ENCODE measurements around the gene NEUROD2.

The NEUROD2 gene

DNA sequence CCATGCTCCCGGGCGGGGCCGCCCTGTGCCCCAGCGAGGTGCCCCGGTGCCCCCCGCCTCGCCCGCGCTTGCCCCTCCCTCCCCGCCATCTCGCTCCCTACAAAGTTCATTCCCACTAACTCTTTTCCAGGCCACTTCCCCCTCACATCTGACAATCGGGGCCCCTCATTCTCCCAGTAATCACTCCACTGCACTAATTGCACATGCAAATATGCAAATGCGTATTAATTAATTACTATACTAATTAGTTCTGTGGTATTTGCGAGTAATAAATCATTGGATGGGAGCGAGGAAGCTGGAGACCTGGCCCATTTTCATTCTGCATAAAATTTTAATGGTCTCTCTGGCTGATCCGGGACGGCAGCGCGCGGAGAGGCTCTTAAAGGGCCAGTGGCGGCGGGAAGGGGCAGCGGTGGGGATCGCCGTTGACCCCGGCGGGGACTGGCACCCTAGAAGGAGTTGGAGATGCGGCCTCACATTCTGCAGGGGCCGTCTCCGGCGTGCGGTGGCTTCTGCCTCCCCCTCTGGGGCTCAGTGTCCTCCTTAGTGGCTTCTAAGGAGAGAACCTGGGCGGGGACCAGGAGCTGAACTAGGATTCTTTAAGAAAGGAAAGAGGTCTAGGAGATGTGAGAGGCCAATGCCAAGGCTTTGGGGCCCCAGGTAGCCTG, 10.7 kb upstream of the NEUROD2 start:
- no peak for FAIRE-seq

GRCh38 chr17:39617446-39618245, 9.9 kb upstream of the NEUROD2 start:
- FAIRE-seq: no peak

DNA sequence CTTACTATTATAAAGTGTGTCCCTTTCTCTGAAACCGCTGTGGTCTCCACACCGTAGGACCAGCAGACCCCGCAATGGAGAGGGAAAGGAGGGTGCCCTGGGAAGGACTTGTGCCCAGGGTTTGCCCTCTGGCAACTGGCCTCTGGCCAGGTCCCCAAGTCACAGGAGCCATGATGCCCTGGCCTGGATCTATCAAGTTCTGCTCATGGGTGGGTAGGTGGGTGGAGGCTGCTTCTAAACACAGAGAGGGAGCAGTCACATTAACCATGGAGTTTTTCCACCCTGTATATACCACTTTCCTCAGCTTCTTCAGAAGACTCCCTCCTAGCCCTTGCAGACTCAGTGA, 9.4 kb upstream of the NEUROD2 start:
- no peak for FAIRE-seq

GRCh38 chr17:39615434-39615833, 7.7 kb upstream of the NEUROD2 start:
- no peak for FAIRE-seq

DNA sequence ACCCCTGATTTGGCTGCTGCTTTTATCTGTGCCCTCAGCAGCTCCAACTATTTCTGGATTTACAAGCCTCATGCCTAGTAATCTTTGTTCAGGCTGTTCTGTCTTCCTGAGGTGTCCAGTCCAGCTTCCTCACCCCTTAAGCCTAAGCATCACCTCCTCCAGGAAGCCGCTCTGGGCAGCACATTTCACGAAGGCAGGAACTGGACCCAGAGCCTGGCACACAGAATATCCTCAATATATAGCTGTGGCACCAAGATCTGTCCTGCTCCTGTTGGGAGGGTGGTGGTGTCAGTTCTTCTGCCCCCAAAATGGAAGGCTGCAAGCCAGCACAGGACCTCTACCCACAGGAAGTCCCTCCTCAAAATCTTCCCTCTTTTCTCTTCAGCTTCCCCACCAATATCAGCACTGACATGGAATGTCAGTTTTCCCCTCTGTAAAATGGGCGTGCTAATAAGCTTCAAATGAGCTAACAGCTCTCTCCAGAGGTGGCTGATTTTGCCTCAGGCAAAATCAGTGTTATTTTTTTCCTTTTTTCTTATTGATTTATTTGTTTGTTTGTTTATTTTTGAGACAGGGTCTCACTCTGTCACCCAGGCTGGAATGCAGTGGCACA, 6.9 kb upstream of the NEUROD2 start:
- FAIRE-seq: no peak

DNA sequence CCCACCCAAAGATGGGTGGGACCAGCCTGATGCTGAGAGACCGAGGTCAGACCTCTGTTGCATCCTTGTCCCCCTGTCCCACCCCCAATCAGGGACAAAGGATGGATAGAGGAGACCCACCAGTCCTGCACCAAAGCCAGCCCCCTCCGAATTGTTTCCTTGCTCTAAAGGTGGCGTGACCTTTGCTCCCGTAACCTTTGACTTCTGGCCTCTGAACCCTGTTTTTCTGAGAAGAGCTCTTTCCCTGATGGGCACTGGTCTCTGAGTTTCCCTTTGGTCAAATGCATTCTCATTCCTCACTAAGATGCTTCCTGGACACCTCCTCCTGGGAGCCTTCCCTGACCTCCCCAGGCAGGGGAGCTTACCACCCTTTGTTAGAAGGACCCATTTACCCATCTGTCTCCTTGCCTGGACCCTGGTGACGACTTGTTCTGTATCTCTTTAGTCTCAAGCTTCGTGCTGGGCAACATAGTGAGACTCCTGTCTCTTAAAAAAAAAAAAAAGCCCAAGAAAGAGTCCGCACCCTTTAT, 5.3 kb upstream of the NEUROD2 start:
- FAIRE-seq: no peak

GRCh38 chr17:39612291-39612894, 4.7 kb upstream of the NEUROD2 start:
- no peak for FAIRE-seq

- no peak for FAIRE-seq
Observed at GRCh38 chr17:39611401-39612112, 3.8 kb upstream of the NEUROD2 start.

DNA sequence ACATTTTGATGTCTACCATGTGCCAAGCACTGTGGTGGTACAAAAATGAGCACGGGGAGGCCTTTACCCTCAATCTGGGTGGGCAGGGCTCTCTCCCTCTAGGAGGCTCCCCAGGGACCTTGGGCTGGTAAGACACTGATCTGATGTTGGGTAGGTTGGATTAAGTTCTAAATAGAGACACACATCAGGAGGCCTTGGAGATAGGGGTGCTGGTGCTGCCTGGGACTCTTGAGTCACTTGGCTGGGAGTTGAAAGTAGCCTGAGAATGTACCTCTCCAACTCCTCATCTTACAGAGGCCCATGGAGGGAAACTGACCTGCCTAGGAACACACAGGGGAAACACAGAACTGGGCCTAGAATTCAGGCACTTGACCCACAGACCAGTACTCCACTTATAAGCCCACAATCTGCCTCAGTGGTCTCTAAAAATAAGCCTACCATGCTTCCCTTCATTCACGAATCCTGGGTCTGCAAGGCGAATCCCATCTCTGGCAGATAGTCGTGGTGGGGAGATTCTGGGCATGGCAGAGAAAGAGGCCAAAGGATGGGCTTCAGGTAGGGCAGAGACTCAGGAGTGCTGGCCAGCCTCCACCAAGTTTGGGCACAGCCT, 1.8 kb upstream of the NEUROD2 start:
- no peak for FAIRE-seq

DNA sequence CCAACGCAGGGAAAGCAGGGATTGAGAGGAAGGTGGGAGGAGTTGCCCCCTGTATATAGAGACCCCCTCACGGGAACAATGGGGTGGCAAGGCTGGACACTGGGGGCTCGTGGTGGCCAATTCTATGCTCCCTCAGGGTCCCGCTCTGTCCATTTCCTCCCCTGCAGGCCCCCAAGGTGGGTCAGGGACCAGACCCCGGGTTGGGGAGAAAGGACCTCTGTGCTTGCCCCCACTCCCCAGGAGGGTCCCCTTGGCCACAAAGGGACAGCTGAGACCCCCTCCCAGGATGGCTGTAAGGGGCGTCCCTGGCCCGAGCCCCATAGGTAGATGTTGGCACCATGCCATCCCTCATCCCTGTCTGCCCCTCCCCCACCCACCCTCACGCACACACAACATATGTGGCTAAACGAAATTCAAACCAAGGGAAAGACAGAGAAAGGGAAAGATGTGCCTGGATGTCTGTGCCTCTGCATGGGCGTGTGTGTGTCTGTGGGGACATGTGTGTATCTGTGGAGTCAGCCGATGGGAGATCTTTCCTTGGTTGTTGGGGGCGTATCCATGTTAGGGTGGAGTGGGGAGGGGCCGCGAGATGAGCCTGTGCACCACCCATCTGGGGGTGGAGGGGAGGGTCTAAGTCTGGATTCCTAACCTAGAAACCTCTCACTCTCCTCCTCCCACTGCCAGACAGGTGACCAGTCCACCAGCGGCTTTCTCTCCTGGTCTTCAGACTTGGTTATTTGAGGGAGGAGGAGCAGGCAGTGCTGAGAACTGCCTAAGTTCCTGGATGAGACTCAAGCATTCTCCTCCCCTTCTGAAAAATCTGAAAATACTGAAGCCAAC, 642 bp upstream of the NEUROD2 start:
- no peak for FAIRE-seq

DNA sequence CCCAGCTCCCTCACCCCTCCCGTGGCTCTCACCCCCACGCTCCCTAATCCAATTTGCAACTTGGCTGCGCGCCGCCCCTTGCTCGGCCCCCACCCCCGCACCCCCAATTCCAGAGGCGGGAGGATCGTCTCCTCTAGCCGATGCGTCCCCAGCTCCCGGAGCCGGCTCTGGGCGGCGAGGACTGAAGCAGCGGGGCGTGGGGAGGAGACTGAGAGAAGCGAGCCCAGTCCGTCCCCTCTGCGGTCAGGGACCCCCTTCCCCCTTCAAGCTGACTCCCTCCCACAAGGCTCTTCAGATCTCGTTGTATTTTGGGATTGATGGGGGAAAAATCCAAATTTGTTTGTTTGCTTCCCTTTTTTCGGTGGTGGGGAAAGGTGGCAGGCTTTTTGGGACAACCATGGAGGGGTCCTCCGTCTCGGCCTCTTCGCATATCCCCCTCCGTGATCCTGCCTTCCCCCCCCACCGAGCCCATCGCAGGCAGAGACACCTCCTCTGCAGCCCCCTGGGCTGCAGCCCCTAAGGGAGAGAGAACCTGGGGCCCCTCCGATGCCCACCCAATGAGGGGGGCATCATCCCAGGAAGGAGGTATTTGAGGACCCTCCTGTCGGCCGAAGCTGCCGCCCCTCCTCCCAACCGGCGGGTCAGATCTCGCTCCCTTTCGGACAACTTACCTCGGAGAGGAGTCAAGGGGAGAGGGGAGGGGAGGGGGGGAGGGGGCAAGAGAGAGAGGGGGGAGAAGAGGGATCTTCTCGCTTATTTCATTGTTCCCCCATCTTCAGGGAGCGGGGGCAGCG, 466 bp downstream of the NEUROD2 start:
- no peak for FAIRE-seq

GRCh38 chr17:39606434-39607056, 1.2 kb downstream of the NEUROD2 start:
- no peak for FAIRE-seq

DNA sequence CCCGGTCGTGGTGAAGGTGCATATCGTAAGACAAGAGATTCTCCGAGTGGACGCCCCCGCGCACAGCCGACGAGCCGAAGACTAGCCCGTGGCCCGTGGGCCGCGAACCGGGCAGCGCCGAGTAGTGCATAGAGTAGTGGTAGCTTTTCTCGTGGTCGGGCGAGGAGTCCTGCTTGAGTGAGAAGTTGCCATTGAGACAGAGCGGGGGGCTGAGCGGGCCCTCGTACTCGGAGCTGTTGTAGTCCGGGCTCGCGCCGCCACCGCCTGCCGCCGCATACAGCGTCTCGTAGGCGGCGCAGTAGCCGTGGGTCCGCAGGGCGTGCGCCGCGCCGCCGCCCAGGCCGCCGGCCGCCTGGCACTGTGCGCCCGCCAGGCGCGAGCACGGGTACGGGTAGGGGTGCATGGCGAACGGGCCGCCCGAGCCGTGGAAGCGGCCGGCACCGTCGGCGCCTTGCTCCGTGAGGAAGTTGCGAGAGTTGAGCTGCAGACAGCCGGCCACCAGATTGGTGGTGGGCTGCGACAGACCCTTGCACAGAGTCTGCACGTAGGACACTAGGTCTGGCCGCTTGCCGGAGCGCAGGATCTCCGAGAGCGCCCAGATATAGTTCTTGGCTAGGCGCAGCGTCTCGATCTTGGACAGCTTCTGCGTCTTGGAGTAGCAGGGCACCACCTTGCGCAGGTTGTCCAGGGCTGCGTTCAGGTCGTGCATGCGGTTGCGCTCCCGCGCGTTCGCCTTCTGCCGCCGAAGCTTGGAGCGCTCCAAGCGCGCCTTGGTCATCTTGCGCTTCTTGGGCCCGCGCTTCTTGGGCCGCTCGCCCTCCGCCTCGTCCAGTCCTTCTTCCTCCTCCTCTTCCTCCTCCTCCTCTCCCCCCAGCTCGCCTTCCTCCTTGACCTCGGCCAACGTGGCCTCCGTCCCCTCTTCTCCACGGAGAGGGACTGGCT, 2.0 kb downstream of the NEUROD2 start:
- no peak for FAIRE-seq

GRCh38 chr17:39604911-39605491, 2.7 kb downstream of the NEUROD2 start:
- no peak for FAIRE-seq

GRCh38 chr17:39603304-39604016, 4.3 kb downstream of the NEUROD2 start:
- FAIRE-seq: no peak

- no peak for FAIRE-seq
Observed at GRCh38 chr17:39602533-39603303, 5.0 kb downstream of the NEUROD2 start.

Data from colon (tissue), 2 donors.